H1 (cell line): ENCODE results near the gene IL1RAPL1. TPM values are rescaled to one million over a fixed set of nuclear protein-coding genes. Genes with fewer than 3 reads are reported as not detected.

ENCODE experiments used
- CTCF ChIA-PET: fragments of 300-600 bp; sonication (Branson Sonifier 250); formaldehyde crosslinking; loops from one replicate; lab custom pipeline; 2021; ENCODE audit not compliant: partially characterized antibody; lab: Charles Lee
- POLR2A ChIA-PET: fragments of 300-600 bp; sonication (Branson Sonifier 250); formaldehyde crosslinking; loops from one replicate; lab custom pipeline; 2021; ENCODE audit warnings: inconsistent platforms; ENCODE audit not compliant: partially characterized antibody; lab: Charles Lee
- DNase-seq, 2 experiments: peaks; one replicate each; pipeline versions ENCODE4 v3.0.0 to v3.0.0-alpha.2; 2010 to 2022; ENCODE audit warnings: low spot score in 2 of 2, low read depth in 1 of 2, mixed read lengths in 1 of 2
- FAIRE-seq: peaks from 2 replicates; lab custom pipeline; 2011; peaks lifted over from hg19 to GRCh38; lab: Jason Lieb, UNC
- H2AFZ ChIP-seq: 2 replicates; pipeline ENCODE4 v1.8.1; 2012; ENCODE audit warnings: low read length, inconsistent platforms
- H2AK5ac ChIP-seq: 2 replicates; pipeline ENCODE4 v1.6.1; 2013; ENCODE audit warnings: low read depth, low read length
- H2BK120ac ChIP-seq: replicated peaks from 2 replicates; pipeline ENCODE3; 2013; ENCODE audit warnings: low read depth, low read length, inconsistent platforms
- H2BK12ac ChIP-seq: 2 replicates; pipeline ENCODE4 v1.6.1; 2013; ENCODE audit warnings: low read depth, low read length
- H2BK15ac ChIP-seq: 2 replicates; pipeline ENCODE4 v1.6.1; 2013; ENCODE audit warnings: low read length
- H2BK20ac ChIP-seq: 2 replicates; pipeline ENCODE4 v1.6.1; 2013; ENCODE audit warnings: low read length
- H2BK5ac ChIP-seq: 2 replicates; pipeline ENCODE4 v1.6.1; 2013; ENCODE audit warnings: low read depth, low read length
- H3K14ac ChIP-seq: 2 replicates; pipeline ENCODE4 v1.6.1; 2013; ENCODE audit warnings: inconsistent platforms; ENCODE audit not compliant: insufficient read length
- H3K18ac ChIP-seq: 2 replicates; pipeline ENCODE4 v1.6.1; 2013; ENCODE audit warnings: low read length; ENCODE audit errors: extremely low read depth
- H3K23ac ChIP-seq: 2 replicates; pipeline ENCODE4 v1.6.1; 2013; ENCODE audit warnings: inconsistent platforms; ENCODE audit not compliant: insufficient read length
- H3K23me2 ChIP-seq: 2 replicates; pipeline ENCODE4 v1.6.1; 2013; ENCODE audit warnings: low read depth, low read length
- H3K27ac ChIP-seq: 2 replicates; pipeline ENCODE4 v1.6.1; 2011; ENCODE audit warnings: low read depth, low read length, inconsistent platforms
- H3K27me3 ChIP-seq, 4 experiments: replicated peaks in 1 of 4; 1 replicate in 1 of 4; 2 replicates in 3 of 4; pipeline versions ENCODE4 v1.6.1 to v1.8.1; 2011 to 2013; ENCODE audit warnings: low read length in 3 of 4, mild to moderate bottlenecking in 3 of 4, inconsistent platforms in 2 of 4, mixed read lengths in 2 of 4, moderate library complexity in 1 of 4; ENCODE audit not compliant: control insufficient read depth in 3 of 4, insufficient read depth in 3 of 4; ENCODE audit errors: extremely low read depth in 1 of 4
- H3K36me3 ChIP-seq, 4 experiments: 2 replicates each; pipeline versions ENCODE4 v1.6.1 to v1.8.1; 2011 to 2013; ENCODE audit warnings: mild to moderate bottlenecking in 4 of 4, low read length in 3 of 4, moderate library complexity in 2 of 4, control low read depth in 1 of 4, inconsistent platforms in 1 of 4; ENCODE audit not compliant: insufficient read depth in 4 of 4, control insufficient read depth in 2 of 4
- H3K4ac ChIP-seq: replicated peaks from 2 replicates; pipeline ENCODE3; 2013; ENCODE audit warnings: low read length, low read depth, mixed read lengths, inconsistent platforms; ENCODE audit not compliant: insufficient read length
- H3K4me1 ChIP-seq, 4 experiments: replicated peaks in 1 of 4; 1 replicate in 1 of 4; 2 replicates in 3 of 4; pipeline versions ENCODE4 v1.6.1 to v1.8.1; 2011 to 2013; ENCODE audit warnings: low read length in 3 of 4, inconsistent platforms in 2 of 4, mixed read lengths in 1 of 4; ENCODE audit not compliant: insufficient read depth in 4 of 4, control insufficient read depth in 3 of 4
- H3K4me2 ChIP-seq, 2 experiments: 2 replicates each; pipeline versions ENCODE4 v1.6.1 to v1.8.1; 2011 to 2013; ENCODE audit warnings: low read depth in 2 of 2, low read length in 2 of 2, control low read depth in 1 of 2, inconsistent platforms in 1 of 2, mild to moderate bottlenecking in 1 of 2; ENCODE audit not compliant: insufficient read depth in 1 of 2
- H3K4me3 ChIP-seq, 4 experiments: fragments of 200-600, 300-600 bp in 1 of 4; sonication (generic), shearing (Covaris generic), sonication (Bioruptor Twin) in 1 of 4; 2 replicates each; pipeline versions ENCODE4 v1.5.1 to v1.8.1; 2011 to 2016; ENCODE audit warnings: low read length in 4 of 4, low read depth in 3 of 4, control low read depth in 2 of 4, inconsistent platforms in 2 of 4, mild to moderate bottlenecking in 2 of 4, mixed read lengths in 1 of 4, moderate library complexity in 1 of 4; ENCODE audit not compliant: insufficient read depth in 2 of 4; ENCODE audit errors: extremely low read depth in 1 of 4
- H3K56ac ChIP-seq: replicated peaks from 2 replicates; pipeline ENCODE3; 2013; ENCODE audit warnings: low read depth, mild to moderate bottlenecking, mixed read lengths, low read length, inconsistent platforms; ENCODE audit not compliant: insufficient read length
- H3K79me1 ChIP-seq: 2 replicates; pipeline ENCODE4 v1.6.1; 2013; ENCODE audit warnings: low read depth, low read length, control low read depth
- H3K79me2 ChIP-seq, 2 experiments: 2 replicates each; pipeline versions ENCODE4 v1.6.1 to v1.8.1; 2012 to 2013; ENCODE audit warnings: low read length in 2 of 2, mild to moderate bottlenecking in 2 of 2, inconsistent platforms in 1 of 2; ENCODE audit not compliant: insufficient read depth in 2 of 2, control insufficient read depth in 1 of 2
- H3K9ac ChIP-seq, 4 experiments: replicated peaks in 1 of 4; 1 replicate in 1 of 4; 2 replicates in 3 of 4; pipeline versions ENCODE4 v1.6.1 to v1.8.1; 2011 to 2013; ENCODE audit warnings: low read depth in 3 of 4, low read length in 3 of 4, control low read depth in 2 of 4, mild to moderate bottlenecking in 2 of 4, moderate library complexity in 2 of 4, inconsistent platforms in 1 of 4; ENCODE audit errors: extremely low read depth in 1 of 4
- H3K9me3 ChIP-seq, 2 experiments: 2 replicates each; pipeline versions ENCODE4 v1.6.1 to v1.8.1; 2012 to 2013; ENCODE audit warnings: mild to moderate bottlenecking in 2 of 2, moderate library complexity in 2 of 2, control low read depth in 1 of 2, inconsistent platforms in 1 of 2, low read depth in 1 of 2, low read length in 1 of 2, mixed read lengths in 1 of 2; ENCODE audit not compliant: insufficient read depth in 2 of 2
- H4K20me1 ChIP-seq, 2 experiments: replicated peaks in 1 of 2; 2 replicates each; pipeline versions ENCODE3 to v1.8.1; 2011 to 2013; ENCODE audit warnings: inconsistent platforms in 2 of 2, low read length in 2 of 2, mild to moderate bottlenecking in 1 of 2; ENCODE audit not compliant: insufficient read depth in 2 of 2, control insufficient read depth in 1 of 2
- H4K5ac ChIP-seq: 2 replicates; pipeline ENCODE4 v1.6.1; 2013; ENCODE audit warnings: low read length, low read depth, mixed read lengths, inconsistent platforms; ENCODE audit not compliant: insufficient read length
- H4K8ac ChIP-seq: 2 replicates; pipeline ENCODE4 v1.8.0; 2013; ENCODE audit warnings: mild to moderate bottlenecking, moderate library complexity, low read length, inconsistent platforms; ENCODE audit not compliant: insufficient read depth; ENCODE audit errors: extremely low read depth
- H4K91ac ChIP-seq: replicated peaks from 2 replicates; pipeline ENCODE3; 2013; ENCODE audit warnings: low read length, mixed read lengths, inconsistent platforms; ENCODE audit not compliant: insufficient read length
- BCL11A ChIP-seq, 2 experiments: IDR thresholded peaks; one replicate each; pipeline ENCODE4 v1.6.1; 2011; ENCODE audit warnings: low read depth in 2 of 2, low read length in 2 of 2, mild to moderate bottlenecking in 2 of 2
- CBX5 ChIP-seq: fragments of 300-800, 300-1000 bp; sonication (generic); IDR thresholded peaks from 2 replicates; pipeline ENCODE4 v1.7.1; 2016; ENCODE audit warnings: antibody characterized with exemption, low read length, low read depth
- CBX8 ChIP-seq: fragments of 300-800, 300-1000 bp; sonication (generic); IDR thresholded peaks from 2 replicates; pipeline ENCODE4 v1.7.1; 2016; ENCODE audit warnings: low read depth, low read length, borderline replicate concordance
- CHD2 ChIP-seq: IDR thresholded peaks from 2 replicates; pipeline ENCODE4 v1.6.1; 2012; ENCODE audit warnings: low read length, improper control_type of control experiment
- EP300 ChIP-seq, 2 experiments: IDR thresholded peaks; 1 replicate in 1 of 2; 2 replicates in 1 of 2; pipeline ENCODE4 v1.6.1; 2011 to 2012; ENCODE audit warnings: low read depth in 2 of 2, low read length in 2 of 2, mild to moderate bottlenecking in 2 of 2, borderline replicate concordance in 1 of 2, inconsistent platforms in 1 of 2, moderate library complexity in 1 of 2
- JUND ChIP-seq: IDR thresholded peaks from 2 replicates; pipeline ENCODE4 v1.6.1; 2011; ENCODE audit warnings: mild to moderate bottlenecking, improper control_type of control experiment, low read length
- RNF2 ChIP-seq: fragments of 200-900, 300-1000 bp; sonication (generic); IDR thresholded peaks from 2 replicates; pipeline ENCODE4 v1.7.1; 2016; ENCODE audit warnings: borderline replicate concordance, low read depth, mild to moderate bottlenecking, antibody characterized with exemption, low read length; ENCODE audit not compliant: poor library complexity, severe bottlenecking; ENCODE audit errors: missing control alignments
- SP1 ChIP-seq: IDR thresholded peaks from 2 replicates; pipeline ENCODE4 v1.6.1; 2011; ENCODE audit warnings: low read depth, low read length
- SRF ChIP-seq: IDR thresholded peaks from 2 replicates; pipeline ENCODE4 v1.6.1; 2011; ENCODE audit warnings: mild to moderate bottlenecking, low read depth, low read length, moderate library complexity
- TAF1 ChIP-seq: IDR thresholded peaks from 2 replicates; pipeline ENCODE4 v1.6.1; 2011; ENCODE audit warnings: mild to moderate bottlenecking, low read depth, low read length
- YY1 ChIP-seq: IDR thresholded peaks from 2 replicates; pipeline ENCODE4 v1.6.1; 2011; ENCODE audit warnings: low read depth, mild to moderate bottlenecking, low read length
- WGBS, 2 experiments: shearing (Covaris generic) in 1 of 2; methylation state at CpG; one replicate each; pipeline versions ENCODE4 v1.1.6 to v1.1.7; 2013 to 2015; ENCODE audit warnings: low lambda C conversion rate in 2 of 2, mixed read lengths in 2 of 2, inconsistent platforms in 1 of 2, low coverage in 1 of 2, missing lambda C conversion rate in 1 of 2; ENCODE audit not compliant: insufficient replicate concordance in 2 of 2, insufficient coverage in 1 of 2, insufficient read length in 1 of 2; ENCODE audit errors: extremely low coverage in 1 of 2, missing lambda C conversion rate in 1 of 2; 5-methylcytosine and 5-hydroxymethylcytosine counted together
- polyA plus RNA-seq, 7 experiments: library from polyadenylated mRNA; depleted of rRNA in 3 of 7; stranded (reverse) in 5 of 7; unstranded in 2 of 7; fragments of >200 nt in 5 of 7; fragments of 200-250 nt in 2 of 7; gene quantifications; 1 replicate in 5 of 7; 2 replicates in 1 of 7; 4 replicates in 1 of 7; pipeline versions ENCODE4 v1.2.1 to v1.2.3, GENCODE V29; 2011 to 2013; ENCODE audit warnings: missing spikeins in 2 of 7, mixed read lengths in 2 of 7
- total RNA-seq: library from RNA; stranded (reverse); fragmentation: NEBNext Ultra II Directional; extraction: Animal tissue kit (Norgen Biotek cat#: 25700); gene quantifications from 2 replicates; pipeline ENCODE4 v1.2.1, GENCODE V29; 2021
- TF ChIP-seq, protein P1 (sequence below): IDR thresholded peaks from 2 replicates; pipeline ENCODE4 v1.6.1; 2012; ENCODE audit warnings: low read length, inconsistent platforms
- TF ChIP-seq, protein P2 (sequence below): IDR thresholded peaks from 2 replicates; pipeline ENCODE4 v1.6.1; 2011; ENCODE audit warnings: low read depth, mild to moderate bottlenecking, low read length; ENCODE audit not compliant: insufficient read depth

The IL1RAPL1 gene
- total and polyA plus RNA-seq, 2 of the 8 experiments (the other 6 are each of a cell fraction or from before 2014, with no cell fraction given), result 0.11 to 0.35 TPM

DNA sequence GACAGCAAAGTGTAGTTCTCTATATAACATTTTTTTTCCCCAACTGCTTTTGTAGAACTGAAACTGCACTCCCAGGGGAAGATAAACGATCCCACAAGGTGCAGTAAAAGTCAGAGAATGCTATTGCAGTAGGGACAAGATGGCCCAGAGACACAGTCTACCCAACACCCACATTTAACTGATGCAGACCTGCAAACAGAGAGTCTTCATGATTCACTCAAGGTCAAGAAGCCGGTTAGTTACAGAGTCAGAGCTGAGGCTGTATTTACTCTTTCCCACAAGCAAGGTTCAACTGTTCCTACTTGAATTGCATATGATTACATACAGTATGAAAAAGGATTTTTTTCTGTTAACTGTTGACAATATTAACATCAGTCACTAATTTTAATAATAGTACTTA lies 654.6 kb downstream of the IL1RAPL1 start:
- Histone ChIP-seq H4K8ac (no peak overlapping the region), H3K79me2 (no peaks in the 10 kb centered on the region), H3K4me3 (no peak overlapping the region), H2BK120ac (no peak overlapping the region), H3K4me1 (no peaks in the 10 kb centered on the region), H3K23ac (no peak overlapping the region), H3K56ac (no peak overlapping the region), H3K79me1 (no peaks in the 10 kb centered on the region), H2AK5ac (no peak overlapping the region), H2BK5ac (no peak overlapping the region), H3K27ac (no peak overlapping the region), H3K9ac (no peak overlapping the region), H3K4ac (no peak overlapping the region), H3K27me3 (no peaks in the 10 kb centered on the region), H2BK20ac (no peak overlapping the region), H2BK15ac (no peak overlapping the region), H3K14ac (no peak overlapping the region), H3K18ac (no peak overlapping the region), H4K91ac (no peak overlapping the region), H2AFZ (no peak overlapping the region), H4K5ac (no peak overlapping the region), H4K20me1 (no peaks in the 10 kb centered on the region), H3K9me3 (no peaks in the 10 kb centered on the region), H3K4me2 (no peak overlapping the region), H3K36me3 (no peaks in the 10 kb centered on the region), H3K23me2 (no peaks in the 10 kb centered on the region), H2BK12ac (no peak overlapping the region)
- CTCF ChIA-PET, result no interaction called here
- DNase-seq (no peak), FAIRE-seq (no peak)
- POLR2A ChIA-PET, result no interaction called here
- 82% methylated on average over 2 of the region's 2 CpGs; no CpG with 5 or more reads in 1 of the 2 experiments for WGBS, 2 experiments
- TF ChIP-seq TAF1 (no peak), JUND (no peak), RNF2 (no peak), YY1 (no peak), EP300 (IDR thresholded peaks at IDR 0.05; ENCODE audit: borderline replicate concordance in 1 of 2, low read depth in 2 of 2, low read length in 2 of 2) (no peak), BCL11A (IDR thresholded peaks at IDR 0.05; ENCODE audit: low read depth in 2 of 2, low read length in 2 of 2) (no peak), CBX5 (no peak), CBX8 (no peak), CHD2 (no peak), SRF (no peak), SP1 (no peak)
- TF ChIP-seq, protein P1, sequence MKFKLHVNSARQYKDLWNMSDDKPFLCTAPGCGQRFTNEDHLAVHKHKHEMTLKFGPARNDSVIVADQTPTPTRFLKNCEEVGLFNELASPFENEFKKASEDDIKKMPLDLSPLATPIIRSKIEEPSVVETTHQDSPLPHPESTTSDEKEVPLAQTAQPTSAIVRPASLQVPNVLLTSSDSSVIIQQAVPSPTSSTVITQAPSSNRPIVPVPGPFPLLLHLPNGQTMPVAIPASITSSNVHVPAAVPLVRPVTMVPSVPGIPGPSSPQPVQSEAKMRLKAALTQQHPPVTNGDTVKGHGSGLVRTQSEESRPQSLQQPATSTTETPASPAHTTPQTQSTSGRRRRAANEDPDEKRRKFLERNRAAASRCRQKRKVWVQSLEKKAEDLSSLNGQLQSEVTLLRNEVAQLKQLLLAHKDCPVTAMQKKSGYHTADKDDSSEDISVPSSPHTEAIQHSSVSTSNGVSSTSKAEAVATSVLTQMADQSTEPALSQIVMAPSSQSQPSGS, result no peak
- TF ChIP-seq, protein P2, sequence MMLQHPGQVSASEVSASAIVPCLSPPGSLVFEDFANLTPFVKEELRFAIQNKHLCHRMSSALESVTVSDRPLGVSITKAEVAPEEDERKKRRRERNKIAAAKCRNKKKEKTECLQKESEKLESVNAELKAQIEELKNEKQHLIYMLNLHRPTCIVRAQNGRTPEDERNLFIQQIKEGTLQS, result no peak
